ENCODE measurements around the gene SLC4A2.

The SLC4A2 gene

GRCh38 chr7:151118108-151119054 is 59.0 kb downstream of the SLC4A2 start:
- DNase-seq = no peak

- no peak for DNase-seq
Observed at GRCh38 chr7:151119055-151119415, 59.6 kb downstream of the SLC4A2 start.

DNA sequence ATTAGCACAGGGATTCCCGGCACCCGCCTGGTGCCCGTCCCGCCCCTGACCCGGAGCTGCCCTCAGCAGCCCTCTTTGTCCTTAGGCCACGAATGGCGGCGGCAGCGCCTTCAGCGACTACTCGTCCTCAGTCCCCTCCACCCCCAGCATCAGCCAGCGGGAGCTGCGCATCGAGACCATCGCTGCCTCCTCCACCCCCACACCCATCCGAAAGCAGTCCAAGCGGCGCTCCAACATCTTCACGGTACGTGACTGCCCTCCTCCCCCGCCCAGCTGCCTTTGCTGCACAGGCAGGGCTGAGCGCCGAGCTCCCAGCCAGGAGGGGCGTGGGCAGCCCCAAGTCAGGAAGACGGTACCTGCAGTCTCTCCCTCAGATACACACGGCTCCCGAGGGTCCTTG is 60.5 kb downstream of the SLC4A2 start:
- no peak for DNase-seq

GRCh38 chr7:151120896-151121295 is 61.5 kb downstream of the SLC4A2 start:
- DNase-seq = no peak

DNA sequence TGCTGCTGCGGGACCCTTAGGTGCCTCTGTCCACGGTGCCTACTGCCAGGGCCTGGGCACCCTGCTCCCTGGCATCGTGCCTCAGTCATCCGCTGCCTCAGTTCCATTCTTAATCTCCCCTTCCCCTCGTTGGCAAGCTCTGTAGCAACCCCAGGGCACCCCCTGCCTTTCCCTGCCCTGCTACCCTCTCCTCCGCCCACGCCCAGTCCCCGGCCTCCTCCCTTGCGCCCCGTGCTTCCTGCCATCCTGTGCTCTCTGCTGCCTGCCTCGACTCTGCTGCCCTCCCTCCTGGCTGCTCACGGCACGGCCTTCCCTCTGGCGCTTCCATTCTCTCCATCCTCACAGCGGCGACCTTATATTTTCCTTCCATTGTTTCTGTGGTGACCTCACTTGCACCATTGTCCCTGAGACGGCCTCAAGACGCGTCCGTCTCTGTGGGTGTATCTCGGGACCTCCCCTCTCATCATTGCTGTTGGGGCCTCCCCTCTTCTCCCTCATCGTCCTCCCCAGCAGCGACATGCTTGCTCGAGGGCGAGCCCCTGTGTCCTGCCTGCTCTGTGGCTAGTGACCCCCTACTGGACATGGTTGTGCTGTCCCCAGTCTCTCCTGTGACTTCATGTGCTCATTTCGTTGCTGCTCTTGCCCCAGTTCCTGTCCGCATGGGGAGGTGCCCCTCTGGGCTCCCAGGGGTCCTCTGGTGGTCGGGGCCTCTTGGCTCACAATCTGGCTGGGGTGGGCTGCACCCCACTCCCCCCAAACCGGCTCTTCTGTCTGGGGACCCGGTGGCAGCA is 62.2 kb downstream of the SLC4A2 start:
- DNase-seq = no peak

GRCh38 chr7:151122276-151122675 is 62.9 kb downstream of the SLC4A2 start:
- DNase-seq = no peak

DNA sequence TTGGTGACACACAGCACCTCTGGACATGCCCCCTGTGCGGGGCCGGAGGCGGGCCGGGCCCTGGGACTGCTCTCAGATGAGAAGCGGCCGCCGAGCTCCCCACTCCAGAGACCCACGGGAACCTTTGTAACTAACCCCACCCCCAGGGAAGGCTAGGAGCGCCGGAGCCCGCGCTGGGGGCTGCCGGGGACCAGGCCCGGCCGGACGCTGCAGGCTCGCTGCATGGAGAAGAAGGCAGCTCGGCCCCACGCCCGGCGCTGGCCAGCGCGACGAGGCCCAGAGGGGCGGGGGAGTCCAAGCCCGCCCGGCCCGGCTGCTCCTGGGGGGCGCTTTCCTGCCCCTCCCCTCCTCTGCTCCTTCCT is 63.4 kb downstream of the SLC4A2 start:
- no peak for DNase-seq

GRCh38 chr7:151123158-151123821 is 63.9 kb downstream of the SLC4A2 start:
- DNase-seq = no peak

- peak; percentile 53 to 68 for DNase-seq
Observed at GRCh38 chr7:151123822-151124464, 64.6 kb downstream of the SLC4A2 start.

- DNase-seq = no peak
Observed at GRCh38 chr7:151124481-151124880, 65.1 kb downstream of the SLC4A2 start.

DNA sequence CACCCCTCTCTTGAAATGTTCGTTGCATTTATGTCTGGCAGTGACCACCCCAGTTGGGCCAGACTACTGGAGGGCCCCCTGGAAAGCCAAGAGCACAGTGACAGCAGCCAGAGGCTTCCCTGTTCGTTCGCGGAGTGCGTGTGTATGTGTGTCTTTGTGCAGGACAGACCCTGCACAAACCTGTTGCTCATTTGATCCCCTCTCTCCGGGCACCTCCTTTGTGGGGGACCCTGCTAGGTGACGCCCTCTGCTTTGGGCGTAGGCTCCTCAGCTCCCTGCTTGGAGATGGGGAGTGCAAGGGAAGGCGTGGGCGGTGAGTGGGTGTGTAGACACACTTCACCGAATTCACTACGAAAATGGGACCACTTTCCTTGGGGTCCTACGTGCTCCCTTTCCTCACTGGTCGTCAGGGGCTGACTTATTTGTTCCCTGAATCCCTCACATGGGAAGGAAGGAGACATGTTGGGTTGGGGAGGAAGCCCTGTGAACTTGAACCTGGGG is 65.6 kb downstream of the SLC4A2 start:
- no peak for DNase-seq

- no peak for DNase-seq
Observed at GRCh38 chr7:151125470-151125845, 66.1 kb downstream of the SLC4A2 start.

DNA sequence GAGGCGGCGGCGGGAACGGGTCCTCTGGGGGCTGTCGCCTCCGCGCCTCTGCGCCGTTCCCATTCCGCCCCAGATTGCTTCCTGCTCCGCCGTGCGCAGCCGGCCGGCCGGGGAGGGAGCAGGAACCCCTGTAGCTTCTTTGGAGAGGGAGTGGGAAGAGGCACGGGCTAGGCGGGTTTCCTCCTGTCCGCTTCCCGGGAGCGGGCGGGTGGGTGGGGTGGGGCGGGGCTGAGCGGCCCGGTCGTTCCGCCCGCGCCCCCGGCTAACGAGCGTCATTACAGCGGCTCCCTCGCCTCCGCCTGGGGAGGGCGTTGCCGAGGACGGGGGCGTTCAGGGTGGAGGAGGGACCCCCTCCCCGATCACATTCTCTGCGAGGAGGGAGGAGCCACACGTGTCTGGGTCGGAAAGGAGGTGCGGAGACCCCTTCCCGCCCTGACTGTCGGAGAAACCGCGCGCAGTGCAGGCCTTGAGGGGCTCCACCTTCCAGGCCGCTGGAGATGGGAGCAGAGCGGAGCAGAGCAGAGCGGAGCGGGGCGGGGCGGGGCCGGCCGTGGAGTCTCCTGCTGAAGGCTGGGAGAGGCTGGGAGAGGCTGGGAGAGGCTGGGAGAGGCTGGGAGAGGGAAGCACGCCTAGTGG is 66.6 kb downstream of the SLC4A2 start:
- no peak for DNase-seq

All from NCI-H2081 (cell line).